Smooth muscle cell (in vitro differentiated cells): ENCODE data around the gene SCAMP4. TPM values are rescaled to one million over a fixed set of nuclear protein-coding genes. Genes with fewer than 3 reads are reported as not detected.
A peak's percentile ranks its signal among the peaks of the same experiment; 100 is the strongest.

ENCODE experiments used
- DNase-seq: peaks from one replicate; lab custom pipeline; 2025; ENCODE audit not compliant: unreplicated experiment; lab: John Stamatoyannopoulos, UW
- H2AFZ ChIP-seq: fragments of 200-600 bp; sonication (generic); 2 replicates; pipeline ENCODE4 v1.6.0; 2016; ENCODE audit warnings: antibody characterized with exemption, low read depth, mild to moderate bottlenecking
- H3F3A ChIP-seq: fragments of 200-600 bp; sonication (generic); 2 replicates; pipeline ENCODE4 v1.6.0; 2017; ENCODE audit warnings: antibody characterized with exemption, low read depth
- H3K27ac ChIP-seq: fragments of 200-600 bp; sonication (generic); 2 replicates; pipeline ENCODE4 v1.5.1; 2016; ENCODE audit warnings: low read depth, mild to moderate bottlenecking
- H3K27me3 ChIP-seq: fragments of 200-600 bp; sonication (generic); 2 replicates; pipeline ENCODE4 v1.6.1; 2016; ENCODE audit warnings: low read depth, mild to moderate bottlenecking
- H3K36me3 ChIP-seq: fragments of 200-600 bp; sonication (generic); 2 replicates; pipeline ENCODE4 v1.5.1; 2016; ENCODE audit warnings: low read depth
- H3K4me1 ChIP-seq: fragments of 200-600 bp; sonication (generic); 2 replicates; pipeline ENCODE4 v1.5.1; 2016; ENCODE audit warnings: low read depth
- H3K4me2 ChIP-seq: fragments of 200-600 bp; sonication (generic); 2 replicates; pipeline ENCODE4 v1.6.0; 2016; ENCODE audit warnings: mild to moderate bottlenecking
- H3K4me3 ChIP-seq: fragments of 200-600 bp; sonication (generic); 2 replicates; pipeline ENCODE4 v1.5.1; 2016; ENCODE audit warnings: mild to moderate bottlenecking
- H3K79me2 ChIP-seq: fragments of 200-600 bp; sonication (generic); 2 replicates; pipeline ENCODE4 v1.6.0; 2016; ENCODE audit warnings: low read depth, mild to moderate bottlenecking
- H3K9ac ChIP-seq: fragments of 200-600 bp; sonication (generic); 2 replicates; pipeline ENCODE4 v1.6.0; 2016; ENCODE audit warnings: low read depth
- H3K9me3 ChIP-seq: fragments of 200-600 bp; sonication (generic); replicated peaks from 2 replicates; pipeline ENCODE4 v1.5.1; 2016; ENCODE audit warnings: low read depth
- H4K20me1 ChIP-seq: fragments of 200-600 bp; sonication (generic); 2 replicates; pipeline ENCODE4 v1.6.0; 2016; ENCODE audit warnings: low read depth
- CTCF ChIP-seq: fragments of 200-600 bp; sonication (generic); IDR thresholded peaks from 2 replicates; pipeline ENCODE4 v1.5.1; 2017; ENCODE audit warnings: borderline replicate concordance, mild to moderate bottlenecking, antibody characterized with exemption; ENCODE audit not compliant: insufficient read depth, poor library complexity, severe bottlenecking
- WGBS: methylation state at CpG from one replicate; pipeline ENCODE4 v1.1.7; 2016; ENCODE audit warnings: low lambda C conversion rate; 5-methylcytosine and 5-hydroxymethylcytosine counted together
- polyA plus RNA-seq: library from polyadenylated mRNA; unstranded; fragments of >200 nt; fragmentation: Nextera tagmentation; extraction: Ambion mirVana; gene quantifications from 2 replicates; pipeline ENCODE4 v1.2.1, GENCODE V29; 2016
- total RNA-seq: library from RNA; depleted of rRNA; stranded (reverse); fragments of >200 nt; gene quantifications from 2 replicates; pipeline ENCODE4 v1.2.3, GENCODE V29; 2014

Gene SCAMP4
- total and polyA plus RNA-seq, 2 experiments from 2014 or later: 54.5 to 96.9 TPM

- no peak for TF ChIP-seq CTCF
- H3K4me2 ChIP-seq: peak overlapping the region; percentile 97
- H2AFZ ChIP-seq: no peak overlapping the region
- no peaks in the 10 kb centered on the region for H3K27me3 ChIP-seq
- peaks cover 68% of the 10 kb centered on the region for H3K4me1 ChIP-seq
- H3K27ac ChIP-seq: peak overlapping the region; percentile 62
- no peaks in the 10 kb centered on the region for H3K9me3 ChIP-seq
- no peak overlapping the region for H3K9ac ChIP-seq
- H3K79me2 ChIP-seq: peaks cover 81% of the 10 kb centered on the region
- no peaks in the 10 kb centered on the region for H3F3A ChIP-seq
- 7% methylated on average over 39 of the region's 73 CpGs for WGBS
- H3K4me3 ChIP-seq: peak overlapping the region; percentile 55
- H3K36me3 ChIP-seq: no peaks in the 10 kb centered on the region
- peaks cover 83% of the 10 kb centered on the region for H4K20me1 ChIP-seq
- peak; percentile 53 for DNase-seq
Observed at GRCh38 chr19:1856698-1857603, 48.2 kb upstream of the SCAMP4 start.

GRCh38 chr19:1857648-1858326 lies 47.4 kb upstream of the SCAMP4 start:
- H3F3A ChIP-seq: no peaks in the 10 kb centered on the region
- H3K9ac ChIP-seq: no peak overlapping the region
- H3K4me2 ChIP-seq: peak overlapping the region; percentile 97
- DNase-seq: no peak
- H3K27ac ChIP-seq: peak overlapping the region; percentile 62
- no peak for TF ChIP-seq CTCF
- H3K4me3 ChIP-seq: peak overlapping the region; percentile 55
- peaks cover 68% of the 10 kb centered on the region for H3K4me1 ChIP-seq
- peaks cover 85% of the 10 kb centered on the region for H3K79me2 ChIP-seq
- no peaks in the 10 kb centered on the region for H3K9me3 ChIP-seq
- 68% methylated on average over 14 of the region's 16 CpGs for WGBS
- H4K20me1 ChIP-seq: peaks cover 82% of the 10 kb centered on the region
- H3K27me3 ChIP-seq: no peaks in the 10 kb centered on the region
- no peak overlapping the region for H2AFZ ChIP-seq
- no peaks in the 10 kb centered on the region for H3K36me3 ChIP-seq

GRCh38 chr19:1858412-1859081 lies 46.7 kb upstream of the SCAMP4 start:
- H3K4me3 ChIP-seq: no peak overlapping the region
- no peak overlapping the region for H3K9ac ChIP-seq
- no peak for TF ChIP-seq CTCF
- no peak overlapping the region for H3K4me2 ChIP-seq
- H3K27ac ChIP-seq: no peak overlapping the region
- H3F3A ChIP-seq: no peaks in the 10 kb centered on the region
- 87% methylated on average over 9 of the region's 10 CpGs for WGBS
- peaks cover 74% of the 10 kb centered on the region for H4K20me1 ChIP-seq
- H3K36me3 ChIP-seq: no peaks in the 10 kb centered on the region
- no peak overlapping the region for H2AFZ ChIP-seq
- H3K9me3 ChIP-seq: no peaks in the 10 kb centered on the region
- DNase-seq: no peak
- peaks cover 79% of the 10 kb centered on the region for H3K79me2 ChIP-seq
- peaks cover 66% of the 10 kb centered on the region for H3K4me1 ChIP-seq
- H3K27me3 ChIP-seq: no peaks in the 10 kb centered on the region
